ENCODE measurements around the gene BARHL1.

Gene BARHL1

DNA sequence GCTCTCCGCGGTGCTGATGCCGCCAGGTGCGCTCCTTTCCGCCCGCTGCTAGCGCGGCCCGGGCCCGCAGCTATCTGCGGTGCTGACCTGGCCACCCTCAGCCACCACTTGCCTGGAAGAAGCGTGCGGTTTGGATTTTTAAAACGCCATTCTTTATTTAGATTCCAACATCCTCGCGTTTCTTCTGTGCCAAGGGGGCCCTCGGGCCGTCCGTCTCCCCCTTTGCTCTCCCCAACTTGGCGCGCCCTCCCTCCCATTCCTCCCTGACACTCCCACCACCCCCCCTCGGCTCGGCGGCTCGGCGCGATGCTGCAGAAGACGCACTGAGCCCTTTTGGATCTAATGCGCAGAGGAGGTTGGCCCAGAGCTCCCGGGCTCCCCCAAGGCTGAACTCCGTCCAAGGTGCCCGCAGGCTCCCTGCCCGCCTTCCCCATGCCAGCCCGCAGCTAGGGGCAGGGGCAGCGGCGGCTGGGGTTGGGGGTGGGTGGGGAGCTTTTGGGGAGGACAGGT is at the start of gene BARHL1:
Gene BARHL1, plus strand, starts transcription at position 331 of the 510 bp plus-strand sequence. CDS start 192 bp downstream, outside the sequence.
- no peak for DNase-seq

- no peak for DNase-seq
These were observed 47.6 kb upstream of the BARHL1 start for GRCh38 chr9:132534832-132535231.

GRCh38 chr9:132536124-132536523 is 46.3 kb upstream of the BARHL1 start:
- DNase-seq: no peak

GRCh38 chr9:132537352-132537751 is 45.1 kb upstream of the BARHL1 start:
- DNase-seq: no peak

DNA sequence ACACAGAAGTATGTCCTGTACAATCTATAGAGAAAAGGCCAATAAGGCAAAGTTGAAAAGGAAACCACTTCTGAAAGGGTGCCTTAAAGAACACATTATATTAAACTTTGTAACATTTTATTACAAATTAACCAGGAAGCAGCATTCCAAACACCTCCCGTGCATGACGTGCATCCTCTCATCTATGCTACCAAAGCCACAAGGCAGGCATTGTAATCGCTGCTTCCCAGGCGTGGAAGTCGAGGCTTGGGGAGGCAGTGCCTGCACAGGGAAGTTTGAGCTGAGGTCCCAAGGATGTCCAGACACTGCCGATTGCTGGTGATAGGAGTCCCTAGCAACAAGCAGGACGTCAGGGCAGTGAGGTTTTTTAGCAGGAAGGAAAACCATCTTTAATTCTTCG is 44.3 kb upstream of the BARHL1 start:
- DNase-seq: no peak

DNA sequence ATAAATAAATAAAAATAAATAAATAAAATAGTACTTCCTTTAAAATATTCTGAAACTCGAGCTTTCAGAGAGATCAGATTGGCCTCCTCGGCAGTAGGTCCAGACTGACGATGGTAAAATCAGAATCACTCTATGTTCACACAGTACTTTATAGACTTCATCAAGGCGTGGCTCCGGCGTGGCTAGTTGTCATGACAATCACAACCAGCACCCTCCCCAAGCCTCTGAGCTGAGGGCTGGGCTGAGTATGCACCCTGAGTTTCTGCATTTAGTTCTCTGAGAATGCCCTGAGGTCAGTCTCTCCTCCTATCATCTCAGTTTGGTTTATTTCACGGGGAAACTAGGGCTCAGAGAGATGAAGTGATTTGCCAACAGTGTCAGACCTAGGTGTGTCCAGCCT is 43.3 kb upstream of the BARHL1 start:
- DNase-seq: no peak

GRCh38 chr9:132541051-132541450 is 41.4 kb upstream of the BARHL1 start:
- DNase-seq: no peak

DNA sequence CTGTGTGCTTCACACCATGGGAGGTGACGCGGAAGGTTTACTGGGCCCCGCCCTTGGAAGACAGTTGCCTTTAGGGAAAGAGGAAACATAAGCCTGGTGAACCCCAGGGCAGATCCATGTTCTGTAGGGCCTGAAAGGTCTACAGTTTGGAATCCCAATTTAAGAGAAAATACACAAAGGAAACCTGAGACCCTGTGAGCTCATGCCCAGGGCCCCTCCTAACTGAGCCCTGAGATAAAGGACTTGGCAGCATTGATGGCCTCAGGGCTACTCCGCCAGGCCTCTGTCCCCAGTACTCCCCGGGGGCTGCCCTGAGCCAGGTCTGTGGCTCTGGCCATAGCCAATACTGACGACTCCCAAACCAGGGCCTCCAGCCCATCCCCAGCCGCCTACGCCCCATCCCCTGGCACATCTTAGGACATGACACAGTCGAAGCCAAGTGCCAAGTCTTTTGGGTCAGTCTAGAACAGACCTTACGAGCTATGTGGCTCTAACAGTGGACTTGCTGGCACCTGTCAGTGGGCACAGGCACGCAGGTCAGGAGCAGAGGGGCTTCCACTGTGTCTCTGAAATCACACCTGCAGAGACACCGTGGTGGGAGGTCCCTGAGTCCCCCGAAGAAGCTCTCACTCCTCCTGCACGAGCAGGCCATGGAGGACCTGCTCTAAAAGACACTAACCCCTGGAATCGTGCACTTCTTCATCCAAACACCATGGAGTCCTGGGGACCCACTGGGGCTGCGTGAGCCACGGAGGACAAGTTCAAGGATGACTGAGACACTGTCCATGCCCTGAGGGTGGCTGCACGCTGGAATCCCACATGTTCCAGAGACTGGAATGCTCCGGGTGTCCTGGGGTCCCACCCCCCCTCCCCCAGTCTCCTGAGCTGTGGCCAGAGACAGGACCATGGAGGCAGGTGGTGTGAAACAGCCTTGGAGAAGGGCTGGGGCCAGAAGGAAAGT is 40.3 kb upstream of the BARHL1 start:
- DNase-seq: no peak

DNA sequence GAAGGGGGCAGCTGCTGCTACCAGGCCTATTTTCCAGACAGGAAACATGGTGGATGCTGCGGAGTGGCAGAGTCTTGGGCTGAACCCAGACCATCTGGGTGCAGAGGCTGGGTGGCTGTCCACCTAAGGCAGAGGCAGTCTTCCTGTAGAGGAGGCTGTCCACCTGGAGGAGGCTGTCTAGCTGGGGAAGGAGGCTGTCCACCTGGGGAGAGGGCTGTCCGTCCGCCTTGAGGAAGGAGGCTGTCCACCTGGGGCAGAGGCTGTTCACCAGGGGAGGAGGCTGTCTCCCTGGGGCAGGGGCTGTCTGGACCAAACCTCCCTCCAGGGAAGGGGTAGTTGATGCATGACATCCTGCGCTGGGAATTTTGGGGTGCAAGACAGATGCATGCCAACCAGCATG is 39.2 kb upstream of the BARHL1 start:
- no peak for DNase-seq

DNA sequence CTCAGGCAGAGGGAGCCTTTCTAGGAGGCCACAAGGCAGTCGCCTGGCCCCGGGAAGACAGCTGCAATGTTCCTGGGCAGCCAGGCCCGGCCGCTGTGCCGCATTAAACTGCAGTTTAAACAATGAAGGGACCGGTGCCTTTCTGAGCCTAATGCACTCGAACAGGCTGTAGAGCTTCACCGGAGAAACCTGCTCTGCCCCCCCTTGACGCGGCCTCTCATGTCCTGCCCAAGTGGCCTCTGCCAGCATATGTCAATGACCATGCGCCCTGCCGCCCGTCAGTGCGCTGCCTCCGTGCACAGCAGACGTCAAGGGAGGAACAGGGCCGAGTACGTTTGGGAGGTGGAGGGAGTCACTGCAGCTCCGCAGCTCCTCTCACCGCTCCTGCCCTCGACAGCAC is 38.4 kb upstream of the BARHL1 start:
- no peak for DNase-seq

DNA sequence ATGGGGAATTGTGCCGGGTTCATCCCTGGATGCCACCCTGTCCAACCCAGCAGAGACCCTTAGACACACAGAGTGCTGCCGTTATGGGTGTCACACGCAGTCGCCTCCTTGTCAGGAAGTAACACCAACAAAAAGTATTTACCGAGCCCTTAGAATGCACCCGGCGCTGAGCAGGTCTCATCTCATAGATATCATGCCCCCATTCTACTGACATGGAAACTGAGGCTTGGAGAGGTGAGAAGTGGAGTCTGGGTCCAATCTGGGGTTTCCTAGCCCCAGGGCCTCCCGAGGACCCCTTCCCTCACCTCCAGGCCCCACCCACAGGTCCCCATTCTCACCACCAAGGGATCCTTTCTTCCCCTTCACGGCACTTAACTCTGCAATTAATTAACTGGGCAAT is 36.8 kb upstream of the BARHL1 start:
- no peak for DNase-seq

GRCh38 chr9:132546148-132547051 is 36.0 kb upstream of the BARHL1 start:
- DNase-seq: no peak

- no peak for DNase-seq
These were observed 35.4 kb upstream of the BARHL1 start for GRCh38 chr9:132547052-132547431.

DNA sequence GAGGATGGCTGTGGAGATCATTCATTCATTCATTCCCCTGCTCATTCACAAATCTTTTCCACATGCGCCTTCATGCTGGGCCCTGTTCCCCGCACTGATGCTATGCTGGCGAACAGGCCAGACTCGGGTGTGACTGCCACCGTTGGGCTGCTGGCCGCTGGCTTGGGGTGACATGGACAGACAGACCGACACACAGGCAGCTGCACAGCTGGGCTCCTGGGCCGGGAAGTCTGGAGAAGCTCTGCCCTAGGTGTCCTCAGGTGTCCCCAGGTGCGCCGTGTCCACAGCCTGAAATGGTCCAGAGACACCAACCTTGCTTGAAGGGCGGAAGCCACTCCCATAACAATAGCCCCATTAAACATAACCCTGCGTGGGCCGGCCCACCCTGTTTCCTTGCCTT is 35.0 kb upstream of the BARHL1 start:
- DNase-seq: no peak

- DNase-seq: no peak
These were observed 34.3 kb upstream of the BARHL1 start for GRCh38 chr9:132547976-132548730.

- no peak for DNase-seq
These were observed 33.4 kb upstream of the BARHL1 start for GRCh38 chr9:132548751-132549640.

DNA sequence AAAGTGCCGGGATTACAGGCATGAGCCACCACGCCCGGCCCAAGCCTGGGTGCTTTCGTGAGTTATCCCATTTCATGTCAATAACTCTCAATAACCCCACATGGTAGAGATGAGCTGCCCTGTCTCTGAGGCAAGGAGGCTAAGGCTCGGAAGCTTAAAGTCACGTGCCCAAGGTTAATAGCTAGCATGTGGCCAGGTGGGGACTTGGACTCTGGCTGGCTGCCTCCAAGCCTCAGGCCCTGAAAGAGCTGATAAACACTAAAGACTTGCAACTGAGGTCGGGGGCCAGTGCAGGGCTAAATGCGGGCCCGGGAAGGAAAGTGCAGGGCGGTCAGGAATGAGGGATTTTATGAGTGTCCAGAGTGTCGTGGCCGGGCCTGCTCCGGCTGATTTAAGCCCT is 30.9 kb upstream of the BARHL1 start:
- DNase-seq: no peak

GRCh38 chr9:132552041-132552440 is 30.4 kb upstream of the BARHL1 start:
- no peak for DNase-seq

- no peak for DNase-seq
These were observed 27.7 kb upstream of the BARHL1 start for GRCh38 chr9:132554755-132555154.

- DNase-seq: no peak
These were observed 26.9 kb upstream of the BARHL1 start for GRCh38 chr9:132555528-132555927.

DNA sequence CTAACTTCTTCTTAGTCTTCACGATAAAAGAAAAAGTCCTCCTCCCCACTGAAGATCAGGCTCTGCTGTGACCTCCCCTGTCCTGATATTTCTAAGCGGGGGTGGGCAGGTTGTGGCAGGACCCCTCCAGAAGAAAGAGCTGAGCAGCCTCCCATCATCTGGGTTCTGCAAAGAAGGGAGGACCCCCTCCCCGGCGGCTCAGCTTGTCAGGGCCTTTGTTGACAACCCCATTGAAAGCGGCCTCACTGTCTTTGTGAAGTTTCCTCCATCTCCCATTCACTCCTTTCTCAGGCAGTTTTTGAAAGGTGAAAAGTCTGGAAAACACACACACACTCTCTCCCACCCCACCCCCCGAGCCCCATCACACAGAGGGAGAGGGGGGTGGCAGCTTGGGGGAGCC is 26.2 kb upstream of the BARHL1 start:
- DNase-seq: no peak

GRCh38 chr9:132556714-132557113 is 25.7 kb upstream of the BARHL1 start:
- DNase-seq: no peak

Measured in cortex of kidney (tissue), 1 donor.